Glutamatergic neuron (in vitro differentiated cells): ENCODE measurements around the gene DGKB. TPM values are rescaled to one million over a fixed set of nuclear protein-coding genes. Genes with fewer than 3 reads are reported as not detected.

Experiments used
- DNase-seq: peaks from one replicate; pipeline ENCODE4 v3.0.0; 2022
- H3K27ac Mint-ChIP-seq: one replicate; pipeline ENCODE4 v1.8.0; 2020; ENCODE audit warnings: mild to moderate bottlenecking, mixed read lengths, inconsistent platforms; ENCODE audit not compliant: unreplicated experiment
- H3K27me3 Mint-ChIP-seq: one replicate; pipeline ENCODE4 v1.8.0; 2020; ENCODE audit warnings: mild to moderate bottlenecking, moderate library complexity, mixed read lengths, inconsistent platforms; ENCODE audit not compliant: unreplicated experiment
- H3K36me3 Mint-ChIP-seq: one replicate; pipeline ENCODE4 v1.8.0; 2020; ENCODE audit warnings: mild to moderate bottlenecking, mixed read lengths, inconsistent platforms; ENCODE audit not compliant: unreplicated experiment
- H3K4me1 Mint-ChIP-seq: one replicate; pipeline ENCODE4 v1.8.0; 2020; ENCODE audit warnings: mild to moderate bottlenecking, low read depth, mixed read lengths, inconsistent platforms; ENCODE audit not compliant: unreplicated experiment
- H3K4me3 Mint-ChIP-seq: one replicate; pipeline ENCODE4 v1.8.0; 2020; ENCODE audit warnings: mild to moderate bottlenecking, mixed read lengths, inconsistent platforms; ENCODE audit not compliant: unreplicated experiment
- H3K9me3 Mint-ChIP-seq: one replicate; pipeline ENCODE4 v1.8.0; 2020; ENCODE audit warnings: mild to moderate bottlenecking, moderate library complexity, mixed read lengths, inconsistent platforms; ENCODE audit not compliant: unreplicated experiment
- CTCF ChIP-seq: fragments of 200-600 bp; sonication (generic); IDR thresholded peaks from one replicate; pipeline ENCODE4 v1.5.0; 2021; ENCODE audit not compliant: partially characterized antibody, unreplicated experiment
- total RNA-seq: library from RNA; stranded (reverse); fragmentation: NEBNext Ultra II Directional; extraction: Animal tissue kit (Norgen Biotek cat#: 25700); gene quantifications from one replicate; pipeline ENCODE4 v1.2.1, GENCODE V29; 2021; ENCODE audit not compliant: unreplicated experiment

Gene DGKB
- total RNA-seq, 1 donor from 2014 or later: 57.8 TPM

GRCh38 chr7:14095233-14095950 lies 807.2 kb downstream of the DGKB start:
- Mint-ChIP-seq H3K27me3 (no peaks in the 10 kb centered on the region), H3K4me3 (no peak overlapping the region), H3K27ac (no peak overlapping the region), H3K4me1 (no peaks in the 10 kb centered on the region), H3K36me3 (no peaks in the 10 kb centered on the region), H3K9me3 (no peaks in the 10 kb centered on the region)
- no peak for DNase-seq
- TF ChIP-seq CTCF: no peak
